HG02610 (cell line): ENCODE data around the gene REEP5.
"Not testable (repeated sequence)": the region's sequence is repeated elsewhere in the genome, so short reads cannot be mapped to it uniquely, and the experiment has no call there.

Experiments used
- ATAC-seq: cut with Tn5 transposase; IDR thresholded peaks from one replicate; pipeline ENCODE4 v1.9.1; 2021; ENCODE audit warnings: mild to moderate bottlenecking, moderate library complexity; ENCODE audit not compliant: unreplicated experiment

REEP5 gene

DNA sequence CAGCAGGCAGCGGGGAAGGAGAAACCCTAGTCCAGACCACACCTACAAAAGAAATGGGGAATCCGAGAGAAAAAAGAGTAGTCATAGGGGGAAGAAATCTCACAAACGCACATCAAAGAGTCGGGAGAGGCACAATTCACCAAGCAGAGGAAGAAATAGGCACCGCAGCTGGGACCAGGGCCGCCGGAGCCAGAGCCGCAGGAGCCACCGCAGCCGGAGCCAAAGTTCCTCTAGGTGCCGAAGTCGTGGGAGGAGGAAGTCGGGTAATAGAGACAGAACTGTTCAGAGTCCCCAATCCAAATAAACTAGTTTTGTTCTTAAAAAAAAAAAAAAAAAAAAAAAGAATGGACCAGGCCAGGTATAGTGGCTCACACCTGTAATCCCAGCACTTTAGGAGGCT, 29.3 kb downstream of the REEP5 start:
- ATAC-seq, result no peak

DNA sequence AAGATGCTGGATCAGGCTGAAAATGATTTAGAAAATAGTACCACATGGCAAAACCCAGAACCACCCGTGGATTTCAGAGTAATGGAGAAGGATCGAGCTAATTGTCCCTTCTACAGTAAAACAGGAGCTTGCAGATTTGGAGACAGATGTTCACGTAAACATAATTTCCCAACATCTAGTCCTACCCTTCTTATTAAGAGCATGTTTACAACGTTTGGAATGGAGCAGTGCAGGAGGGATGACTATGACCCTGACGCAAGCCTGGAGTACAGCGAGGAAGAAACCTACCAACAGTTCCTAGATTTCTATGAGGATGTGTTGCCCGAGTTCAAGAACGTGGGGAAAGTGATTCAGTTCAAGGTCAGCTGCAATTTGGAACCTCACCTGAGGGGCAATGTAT, 30.0 kb downstream of the REEP5 start:
- ATAC-seq, result not testable (repeated sequence)

DNA sequence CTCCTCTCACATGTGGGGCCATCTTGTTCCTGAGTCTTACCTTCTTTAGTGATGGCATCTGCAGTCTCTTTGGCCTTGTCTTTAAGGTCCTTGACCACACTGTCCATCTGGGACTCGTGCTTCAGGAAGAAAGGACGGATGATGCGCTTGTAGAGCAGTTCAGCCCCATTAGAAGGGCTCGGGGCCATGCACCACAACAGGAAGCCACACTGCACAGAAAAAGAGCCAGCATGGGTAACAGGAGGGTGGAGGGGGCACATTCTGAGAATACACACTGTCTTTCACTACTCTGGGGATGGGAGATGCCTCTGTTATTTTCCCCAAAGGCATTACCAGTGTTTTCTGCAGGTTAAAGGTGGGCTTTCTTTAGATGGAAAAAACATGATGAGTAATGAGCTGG, 35.1 kb downstream of the REEP5 start:
- ATAC-seq, result no peak

DNA sequence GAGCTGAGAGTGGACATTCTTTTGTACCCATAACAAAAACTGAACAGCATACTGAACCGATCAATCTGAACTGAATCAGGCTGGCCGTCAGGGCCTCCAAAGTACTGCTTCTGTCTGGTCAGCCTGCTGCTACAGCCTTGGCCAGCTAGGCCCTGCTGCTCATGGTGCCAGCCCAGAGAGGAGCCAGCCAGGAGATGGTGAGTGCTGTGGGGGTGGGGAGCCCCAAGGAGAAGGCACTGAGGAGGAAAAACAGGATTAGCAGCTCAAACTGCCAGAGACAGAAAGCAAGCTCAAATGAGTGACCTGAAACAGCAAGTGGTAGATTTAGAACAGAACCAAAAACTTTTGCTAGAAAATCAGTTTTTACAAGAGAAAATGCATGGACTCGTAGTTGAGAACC, 37.0 kb downstream of the REEP5 start:
- no peak for ATAC-seq

DNA sequence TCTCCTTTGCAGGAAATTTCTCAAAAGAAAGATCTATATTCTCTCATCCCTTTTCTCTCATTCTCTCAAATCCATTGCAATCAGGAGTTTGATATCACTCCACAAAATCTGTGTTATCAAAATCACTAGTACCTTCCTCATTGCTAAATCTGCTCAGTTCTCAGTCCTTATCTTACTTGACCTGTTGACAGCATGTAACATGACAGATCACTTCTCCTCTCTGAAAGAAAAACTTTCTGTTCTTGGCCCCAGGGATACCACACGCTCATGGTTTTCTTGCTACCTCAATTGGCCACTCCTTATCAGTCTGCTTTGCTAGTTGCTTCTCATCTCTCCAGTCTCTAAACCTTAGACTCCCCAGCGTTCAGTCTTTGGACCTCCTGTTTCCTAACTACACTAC, 38.8 kb downstream of the REEP5 start:
- ATAC-seq, result no peak

DNA sequence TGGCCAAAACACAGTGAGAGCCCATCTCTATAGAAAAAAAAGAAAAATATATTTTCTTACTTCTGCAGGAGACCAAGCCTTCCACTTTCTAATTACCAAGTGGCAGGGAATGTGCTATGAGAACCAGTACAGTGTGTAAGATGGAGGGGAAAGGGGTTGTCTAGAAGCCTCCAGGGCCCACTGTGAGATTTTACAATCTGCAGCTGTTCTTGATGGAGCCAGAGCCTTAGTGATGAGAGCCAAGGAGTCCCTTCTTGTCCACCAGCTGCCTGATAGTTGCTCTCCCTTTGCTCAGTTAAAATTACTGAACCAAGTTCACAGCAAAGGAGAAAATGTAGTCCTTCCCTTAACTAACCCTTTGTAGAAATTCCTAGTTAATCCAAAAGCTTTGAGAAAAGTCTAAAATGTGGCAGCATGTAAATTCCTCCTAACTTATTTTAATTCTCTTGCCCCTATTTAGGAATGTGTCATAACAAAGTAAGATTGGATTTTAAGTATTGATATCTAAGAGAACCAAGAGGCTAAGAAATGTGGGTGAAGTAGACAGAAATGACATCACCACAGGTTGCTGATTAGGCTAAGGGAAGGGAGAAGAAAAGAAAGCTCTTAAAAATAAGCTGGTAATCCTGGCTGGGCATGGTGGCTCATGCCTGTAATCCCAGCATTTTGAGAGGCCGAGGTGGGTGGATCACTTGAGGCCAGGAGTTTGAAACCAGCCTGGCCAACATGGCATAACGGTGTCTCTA, 41.6 kb downstream of the REEP5 start:
- ATAC-seq, result no peak

DNA sequence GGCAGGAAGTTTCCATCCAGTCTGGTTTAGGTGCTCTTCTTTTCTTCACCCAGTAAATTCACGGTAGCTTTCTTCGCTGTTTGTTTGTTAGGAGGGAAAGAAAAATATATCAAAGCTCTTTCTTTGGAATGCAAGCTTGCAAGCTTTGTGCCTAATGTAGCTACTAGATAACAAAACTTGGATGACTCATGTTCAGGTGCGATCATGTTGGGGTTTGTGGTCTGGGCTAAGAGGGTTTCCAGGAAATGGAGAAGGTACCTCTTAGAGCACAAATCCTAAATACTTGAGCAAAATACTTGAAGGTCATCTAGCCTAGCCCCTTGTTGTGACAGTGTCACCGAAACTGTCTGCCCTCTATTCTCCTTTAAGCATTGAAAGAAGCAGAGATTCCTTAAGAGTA, 43.3 kb downstream of the REEP5 start:
- peak; percentile 48 for ATAC-seq

DNA sequence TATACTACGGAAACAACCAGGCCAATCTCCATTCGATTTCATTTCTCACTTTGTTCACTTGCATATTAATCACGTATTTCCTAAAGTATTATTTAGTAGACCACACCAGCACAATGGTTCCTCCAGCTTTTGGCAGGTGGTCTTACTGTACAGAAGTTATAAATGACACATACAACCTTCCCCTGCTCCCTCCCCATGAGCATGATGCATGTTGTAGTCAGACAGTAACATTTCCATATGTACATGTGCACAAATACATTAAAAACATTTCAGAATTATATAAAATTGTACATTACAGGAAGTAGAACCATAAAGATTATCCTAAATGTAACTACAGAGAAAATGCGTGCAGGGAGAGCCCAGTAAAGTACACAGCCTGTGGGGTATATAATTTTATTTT, 43.9 kb downstream of the REEP5 start:
- no peak for ATAC-seq

DNA sequence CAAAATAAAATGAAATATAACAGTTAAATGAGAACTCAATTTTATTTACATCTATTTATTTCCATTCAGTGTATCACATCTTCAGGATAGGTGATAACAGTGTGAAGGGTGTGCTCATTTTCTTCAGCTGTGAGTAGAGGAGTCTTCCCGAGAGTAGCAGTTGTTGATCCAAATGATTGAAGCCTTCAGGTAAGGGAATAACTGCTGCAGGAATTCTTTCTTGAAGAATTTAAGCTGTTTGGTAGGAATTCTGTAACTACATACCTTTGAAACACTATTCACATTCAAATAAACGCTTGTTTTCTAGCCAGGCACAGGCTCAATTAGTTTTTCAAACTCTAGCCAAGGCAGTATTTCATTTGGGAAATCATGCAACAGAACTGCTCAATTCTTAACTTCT, 45.7 kb downstream of the REEP5 start:
- no peak for ATAC-seq

DNA sequence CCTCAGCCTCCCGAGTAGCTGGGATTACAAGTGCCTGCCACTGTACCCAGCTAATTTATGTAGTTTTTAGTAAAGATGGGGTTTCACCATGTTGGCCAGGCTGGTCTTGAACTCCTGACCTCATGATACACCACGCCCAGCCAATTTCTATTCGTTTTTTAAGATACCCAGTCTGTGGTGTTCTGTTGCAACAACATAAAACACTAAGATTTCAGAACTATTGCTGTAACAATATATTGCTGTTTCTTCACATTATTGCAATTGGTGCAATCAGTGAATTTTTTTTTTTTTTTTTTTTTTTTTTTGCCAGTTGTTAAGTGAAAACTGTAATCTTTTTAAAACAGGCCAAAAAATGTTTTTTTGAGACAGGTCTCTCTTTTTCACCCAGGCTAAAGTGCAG, 51.1 kb downstream of the REEP5 start:
- ATAC-seq, result no peak

DNA sequence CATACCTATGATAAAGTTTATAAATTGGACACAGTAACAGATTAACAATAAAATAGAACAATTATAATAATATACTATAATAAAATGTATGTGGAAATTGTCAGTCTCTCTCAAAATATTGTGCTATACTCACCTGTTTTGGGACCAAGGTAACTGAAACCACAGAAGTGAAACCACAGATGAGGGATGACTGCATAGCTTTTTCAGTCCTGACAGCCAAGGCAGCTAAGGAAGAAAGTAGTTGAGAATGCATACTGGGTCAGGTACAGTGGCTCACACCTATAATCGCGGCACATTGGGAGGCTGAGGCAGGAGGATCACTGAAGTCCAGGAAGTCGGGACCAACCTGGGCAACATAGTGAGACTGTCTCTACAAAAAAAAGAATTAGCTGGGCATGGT, 52.1 kb downstream of the REEP5 start:
- ATAC-seq, result peak; percentile 85

DNA sequence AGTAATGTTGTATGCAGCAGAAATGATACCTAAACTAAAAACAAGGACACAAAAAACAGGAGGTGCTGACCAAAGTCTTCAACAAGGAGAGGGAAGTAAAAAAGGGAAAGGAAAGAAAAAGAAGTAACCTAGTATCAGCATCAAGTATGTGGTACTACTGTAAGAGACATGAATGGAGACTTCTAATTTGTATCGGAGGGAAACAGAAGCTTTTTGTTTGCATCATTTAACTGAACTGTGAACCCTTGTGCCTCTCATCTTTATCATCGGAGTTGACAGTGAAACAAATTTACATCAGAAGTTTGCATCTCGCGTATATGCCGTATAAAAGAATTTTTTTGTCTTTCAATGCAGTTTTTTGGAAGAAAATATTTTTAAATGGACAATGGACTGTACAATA, 54.6 kb downstream of the REEP5 start:
- ATAC-seq, result no peak

DNA sequence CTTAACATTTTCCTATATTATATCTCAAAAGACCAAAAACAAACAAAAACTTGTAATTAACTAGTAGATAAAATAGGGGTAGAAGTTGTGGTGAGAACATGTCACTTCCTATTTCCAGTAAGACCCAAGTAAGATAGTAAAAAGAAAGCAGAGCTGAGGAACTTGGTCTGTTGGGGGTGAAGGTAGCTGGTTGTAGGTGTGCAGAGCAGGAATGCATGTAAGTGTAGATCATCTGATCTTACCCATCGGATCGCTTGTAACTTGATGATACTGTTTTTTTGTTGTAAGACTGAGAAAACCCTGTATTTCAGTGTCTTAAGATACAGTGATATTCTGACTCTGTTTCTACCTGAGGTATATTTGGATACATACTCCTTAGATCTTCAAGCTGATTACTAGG, 55.3 kb downstream of the REEP5 start:
- ATAC-seq, result no peak

DNA sequence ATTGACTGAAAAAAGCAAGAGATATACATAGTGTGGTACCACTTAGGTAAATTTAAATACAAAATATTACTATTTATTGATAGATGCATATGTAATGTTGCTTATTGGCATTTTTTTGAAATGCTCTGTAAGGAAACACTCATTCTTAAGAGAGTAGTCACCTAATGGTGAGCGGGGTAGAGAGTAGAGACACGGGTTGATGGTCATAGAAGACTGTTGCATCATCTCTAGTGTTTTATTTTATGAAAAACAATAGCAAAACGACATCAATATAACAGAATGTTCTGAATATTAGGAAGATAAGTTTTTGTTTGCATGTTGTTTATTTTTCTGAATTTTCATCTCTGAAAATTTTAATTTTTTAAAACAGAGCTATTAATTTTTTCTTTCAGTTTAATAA, 56.9 kb downstream of the REEP5 start:
- ATAC-seq, result no peak

DNA sequence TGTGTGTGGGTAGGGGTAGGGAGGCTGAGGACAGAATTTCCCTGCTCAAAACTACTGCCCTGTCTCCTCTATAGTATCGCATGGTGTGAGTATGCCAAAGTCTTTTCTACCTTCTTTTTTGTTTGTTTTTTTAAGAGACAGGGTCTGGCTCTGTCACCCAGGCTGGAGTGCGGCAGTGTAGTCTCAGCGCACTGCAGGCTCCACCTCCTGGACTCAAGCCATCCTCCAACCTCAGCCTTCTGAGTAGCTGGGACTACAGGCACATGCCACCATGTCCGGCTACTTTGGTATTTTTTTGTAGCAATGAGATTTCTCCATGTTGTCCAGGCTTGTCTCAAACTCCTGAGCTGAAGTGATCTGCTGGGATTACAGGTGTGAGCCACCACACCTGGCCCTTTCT, 58.5 kb downstream of the REEP5 start:
- no peak for ATAC-seq

DNA sequence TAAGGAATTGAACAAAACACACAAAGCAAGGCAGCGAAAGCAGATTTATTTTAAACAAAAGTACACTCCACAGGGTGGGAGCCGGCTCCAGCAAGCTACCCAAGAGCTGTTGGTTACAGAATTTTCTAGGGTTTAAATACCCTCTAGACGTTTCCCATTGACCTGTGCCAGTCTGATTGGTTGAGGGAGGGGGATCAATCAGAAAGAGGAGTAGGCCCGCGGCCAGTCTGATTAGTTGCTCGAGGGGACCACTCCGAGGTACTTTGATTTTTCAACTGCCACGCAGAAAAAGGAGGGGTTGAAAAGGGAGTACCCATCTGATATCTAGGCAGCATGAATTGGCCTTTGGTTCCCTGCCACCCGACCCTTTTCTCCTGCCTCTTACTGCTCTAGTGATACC, 59.9 kb downstream of the REEP5 start:
- no peak for ATAC-seq

DNA sequence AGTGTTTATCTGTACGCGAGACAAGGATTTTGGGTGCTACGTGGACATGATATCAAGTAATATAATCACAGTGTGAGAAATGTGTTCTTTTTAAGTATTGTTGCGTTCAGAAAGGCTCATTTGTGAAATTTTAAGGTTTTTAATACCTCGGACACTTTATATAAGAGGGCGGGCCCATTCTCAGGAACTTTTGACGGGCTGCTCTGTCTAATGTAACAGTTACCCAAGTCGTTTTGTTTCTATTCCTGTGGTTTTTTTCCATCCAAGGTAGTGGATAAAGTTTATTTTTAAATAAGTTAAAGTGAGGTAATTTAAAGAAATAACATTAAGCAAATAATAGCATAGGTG, 60.4 kb downstream of the REEP5 start:
- no peak for ATAC-seq

DNA sequence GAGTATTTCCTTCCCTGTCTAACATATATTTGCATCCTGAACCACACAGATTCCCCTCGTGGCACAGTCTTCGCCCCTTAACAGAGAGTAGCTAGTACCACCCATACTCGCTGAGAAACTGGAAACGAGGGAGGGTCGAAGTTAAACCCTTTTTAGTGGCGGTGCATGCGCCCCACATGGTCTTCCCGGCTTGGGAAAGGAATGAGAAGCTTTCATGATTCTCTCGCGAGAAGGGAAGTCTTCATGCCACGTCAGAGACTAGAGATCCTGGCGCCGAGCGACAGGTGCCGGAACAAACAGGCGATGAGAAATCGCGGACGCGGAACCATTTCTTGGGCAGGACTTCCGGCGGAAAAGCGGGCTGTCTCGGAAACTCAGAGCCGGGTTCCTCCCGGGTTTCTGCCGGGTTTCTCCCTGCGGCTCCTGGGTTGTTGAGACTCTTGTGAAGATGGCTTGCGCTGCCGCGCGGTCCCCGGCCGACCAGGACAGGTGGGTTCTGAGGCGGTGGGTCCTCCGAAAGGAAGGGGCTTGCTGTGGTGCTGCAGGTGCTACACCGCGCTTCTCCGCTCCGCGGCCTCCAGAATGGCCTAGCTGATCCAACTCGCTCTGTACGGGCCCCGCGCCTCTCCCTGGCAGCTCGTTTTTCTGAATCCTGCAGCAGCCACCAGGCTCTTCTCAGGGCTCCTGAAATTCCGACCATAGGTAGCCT, 60.9 kb downstream of the REEP5 start, which contains the start of gene SRP19:
TSS of gene SRP19 (plus strand) at position 359 of the 709 bp plus-strand sequence. CDS start at position 449, 90 bp downstream.
- ATAC-seq, result peak; percentile 98

DNA sequence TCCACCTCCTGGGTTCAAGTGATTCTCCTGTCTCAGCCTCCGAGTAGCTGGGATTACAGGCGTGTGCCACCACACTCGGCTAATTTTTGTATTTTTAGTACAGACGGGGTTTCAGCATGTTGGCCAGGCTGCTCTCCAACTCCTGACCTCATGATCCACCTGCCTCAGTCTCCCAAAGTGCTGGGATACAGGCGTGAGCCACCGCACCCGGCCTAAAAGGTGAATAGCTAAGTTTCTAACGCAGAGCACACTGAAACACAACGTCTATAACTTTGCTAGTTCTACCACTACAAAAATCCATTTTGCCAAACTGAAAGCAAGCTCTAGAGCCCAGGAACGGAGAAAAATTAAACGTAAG, 61.5 kb downstream of the REEP5 start:
- ATAC-seq, result not testable (repeated sequence)

DNA sequence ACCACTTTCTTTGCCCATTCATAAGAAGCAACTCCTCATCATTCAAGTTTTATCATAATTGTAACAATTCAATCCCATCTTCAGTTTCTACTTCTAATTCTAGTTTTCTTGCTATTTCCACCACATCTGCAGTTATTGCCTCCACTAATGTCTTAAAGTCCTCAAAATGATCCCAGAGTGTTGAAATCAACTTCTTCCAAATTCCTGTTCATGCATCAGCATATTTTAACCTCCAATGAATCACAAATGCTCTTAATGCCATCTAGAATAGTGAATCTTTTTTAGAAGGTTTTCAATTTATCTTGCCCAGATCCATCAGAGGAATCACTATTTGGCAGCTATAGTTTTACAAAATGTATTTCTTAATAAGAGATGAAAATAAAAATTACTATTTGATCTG, 64.2 kb downstream of the REEP5 start:
- no peak for ATAC-seq

DNA sequence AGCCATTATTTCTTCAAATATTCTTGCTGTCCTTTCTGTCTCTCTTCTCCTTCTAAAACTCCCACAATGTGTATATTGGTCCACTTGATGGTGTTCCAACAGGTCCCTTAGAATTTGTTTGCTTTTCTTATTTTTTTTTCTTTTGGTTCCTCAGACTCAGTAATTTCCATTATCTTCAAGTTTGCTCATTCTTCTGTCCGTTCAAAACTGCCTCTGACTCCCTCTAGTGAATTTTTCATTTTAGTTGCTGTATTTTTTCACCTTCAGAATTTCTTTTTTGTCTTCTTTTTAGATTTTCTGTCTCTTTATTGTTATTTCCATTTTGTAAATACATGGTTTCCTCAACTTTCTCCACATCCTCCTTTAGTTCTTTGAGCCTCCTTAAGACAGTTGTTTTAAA, 67.4 kb downstream of the REEP5 start:
- no peak for ATAC-seq

DNA sequence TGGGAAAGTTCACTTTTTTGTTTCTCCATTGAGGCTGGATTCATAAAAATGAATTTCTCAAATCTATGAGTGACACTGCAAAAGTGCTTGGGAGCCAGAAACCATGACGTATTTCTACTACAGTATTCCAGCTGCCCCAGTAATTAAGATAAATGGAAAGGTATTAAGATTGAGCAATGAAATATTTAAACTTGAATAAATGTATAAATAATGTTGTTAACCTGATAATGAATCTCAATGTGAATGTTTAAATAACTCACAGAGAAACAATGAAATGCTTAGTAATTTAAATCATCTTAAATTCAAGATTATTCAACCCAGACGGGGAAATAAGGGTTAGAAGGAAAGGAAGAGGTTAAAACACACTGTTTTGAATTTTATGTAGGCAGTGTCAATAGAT, 72.1 kb downstream of the REEP5 start:
- no peak for ATAC-seq
